Hematopoietic multipotent progenitor cell treated with erythropoietin and hydrocortisone succinate and interleukin-3 and kit ligand, for 8 days (in vitro differentiated cells): Measurements from ENCODE around the gene PMVK.
"Not testable (repeated sequence)": the region's sequence is repeated elsewhere in the genome, so short reads cannot be mapped to it uniquely, and the experiment has no call there.

Experiments
- DNase-seq: peaks from one replicate; pipeline ENCODE4 v3.0.0-alpha.2; 2015

The PMVK gene

DNA sequence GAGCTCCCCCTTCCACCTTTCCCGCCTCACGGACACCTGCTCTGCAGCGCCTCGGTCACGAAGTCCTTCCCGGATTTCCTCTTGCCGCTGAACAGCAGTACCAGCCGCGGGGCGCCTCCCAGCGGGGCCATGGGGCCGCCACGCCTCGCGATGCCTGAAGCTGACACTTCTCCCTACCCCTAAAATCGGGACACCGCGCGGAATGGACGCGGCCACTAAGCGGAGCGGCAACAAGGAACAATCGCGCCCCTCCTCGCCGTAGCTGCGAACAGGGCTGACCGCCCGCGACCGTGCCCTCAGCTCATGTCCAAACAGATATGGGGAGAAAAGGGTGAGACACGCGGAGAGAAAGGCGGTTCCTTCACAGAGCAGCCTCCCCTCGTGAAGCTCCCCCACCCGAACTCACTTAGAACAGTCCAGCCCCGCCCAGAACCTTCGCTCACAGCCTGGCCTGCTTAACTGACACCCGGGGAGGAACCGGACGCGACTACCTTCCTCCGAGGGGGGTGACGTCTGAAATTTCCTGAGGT lies at the start of gene PMVK:
Gene PMVK, minus strand, starts transcription at position 165 of the 530 bp plus-strand sequence. Its CDS starts 34 bp downstream, at position 131.
- DNase-seq, result peak; percentile 97

DNA sequence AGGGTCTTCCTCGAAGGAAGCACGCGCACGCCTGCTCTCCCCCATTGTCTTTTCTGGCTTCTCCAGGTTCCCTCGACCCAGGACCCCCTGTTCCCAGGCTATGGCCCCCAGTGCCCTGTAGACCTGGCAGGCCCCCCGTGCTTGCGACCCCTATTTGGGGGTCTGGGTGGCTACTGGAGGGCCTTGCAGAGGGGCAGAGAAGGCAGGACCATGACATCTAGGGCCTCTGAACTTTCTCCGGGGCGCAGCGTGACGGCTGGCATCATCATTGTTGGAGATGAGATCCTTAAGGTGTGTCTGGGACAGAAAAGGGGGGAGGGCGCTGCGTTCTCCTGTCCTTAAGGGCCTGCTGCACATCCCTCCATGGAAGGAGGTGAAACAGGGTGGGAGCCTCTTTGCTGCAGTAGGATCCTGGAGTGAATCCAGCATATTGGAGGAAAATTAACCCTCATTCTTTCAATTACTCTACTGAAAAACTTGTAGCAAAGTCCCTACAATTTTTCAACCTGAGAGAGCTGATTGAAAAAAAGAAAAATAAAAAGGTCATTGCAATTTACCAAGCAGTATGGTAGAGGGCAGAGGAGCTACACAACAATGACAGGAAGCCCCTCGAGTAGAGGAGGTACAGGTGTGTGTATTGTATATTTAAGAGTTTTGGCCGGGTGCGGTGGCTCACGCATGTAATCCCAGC lies 47.4 kb upstream of the PMVK start:
- no peak for DNase-seq

DNA sequence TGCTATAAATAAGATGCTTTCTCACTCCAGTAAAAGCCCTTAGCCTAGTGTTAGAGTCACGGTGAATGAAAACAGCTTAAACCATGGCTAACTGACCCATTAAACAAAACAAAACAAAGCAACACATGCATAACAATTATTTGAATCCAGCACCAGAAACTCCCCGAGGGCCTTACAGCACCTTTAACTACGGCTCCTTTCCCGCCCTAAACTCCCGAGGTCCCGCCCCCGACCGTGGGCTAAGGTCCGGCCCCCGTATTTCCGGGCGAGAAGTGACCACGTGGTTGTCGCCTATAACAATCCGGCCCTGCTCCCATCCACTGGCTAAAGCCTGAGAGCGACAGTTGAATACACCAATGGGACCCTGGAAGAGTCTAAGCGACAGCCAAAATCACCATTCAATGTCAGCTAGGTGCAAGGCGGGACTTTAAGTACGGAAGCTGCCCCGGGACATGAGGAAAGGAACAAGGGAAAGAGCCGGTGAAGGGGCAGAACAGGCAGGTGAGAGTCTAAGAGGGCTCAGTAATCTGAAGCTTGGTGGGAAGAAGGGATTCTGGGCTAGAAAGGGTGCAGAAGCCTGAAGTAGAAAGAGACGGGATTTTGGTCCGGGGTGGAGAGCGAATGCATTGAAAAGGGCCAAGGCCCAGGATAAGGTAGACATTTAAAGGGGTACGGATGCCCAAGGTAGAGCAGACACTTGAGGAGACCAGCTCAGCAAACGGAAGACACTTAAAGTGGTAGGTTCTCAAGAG lies 46.6 kb upstream of the PMVK start, which contains the start of gene FLAD1:
Gene FLAD1, plus strand, starts transcription at position 448 of the 752 bp plus-strand sequence. CDS start 351 bp downstream, outside the sequence.
- peak; percentile 100 for DNase-seq

DNA sequence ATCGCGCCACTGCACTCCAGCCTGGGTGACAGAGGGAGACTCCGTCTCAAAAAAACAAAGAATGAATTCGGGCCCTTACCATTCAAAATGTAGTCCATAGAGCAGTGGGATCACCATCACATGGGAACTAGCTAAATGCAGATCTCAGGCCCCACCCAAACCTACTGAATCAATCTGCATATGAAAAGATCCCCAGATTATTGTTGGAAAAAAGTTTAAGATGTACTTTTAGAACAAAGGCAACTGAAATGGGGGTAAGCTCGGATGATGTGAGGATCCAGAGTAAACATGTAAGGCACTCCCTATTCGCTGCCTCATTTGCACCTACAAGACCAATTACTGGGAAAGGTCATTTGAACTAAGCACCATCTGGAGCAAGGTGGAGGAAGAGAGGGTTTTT lies 45.8 kb upstream of the PMVK start:
- DNase-seq, result peak; percentile 33

DNA sequence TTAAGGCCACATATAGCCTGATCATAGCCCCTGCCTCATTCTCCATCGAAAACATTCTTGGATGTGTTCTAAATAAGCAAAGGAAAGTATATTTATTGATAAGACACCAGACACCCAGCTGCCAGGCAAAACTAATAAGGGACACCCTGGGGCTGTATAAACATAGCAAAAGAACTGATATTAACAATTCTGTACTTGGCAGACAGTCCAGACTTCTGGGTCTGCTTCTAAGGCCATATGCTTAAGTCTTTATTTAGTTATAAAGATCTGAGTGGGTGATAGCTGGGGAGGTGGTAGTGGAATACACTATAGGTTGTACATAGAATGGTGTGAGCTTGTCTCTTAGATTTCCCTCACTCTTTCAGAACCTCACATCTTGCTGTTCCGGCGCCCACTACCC lies 41.8 kb upstream of the PMVK start:
- DNase-seq, result no peak

DNA sequence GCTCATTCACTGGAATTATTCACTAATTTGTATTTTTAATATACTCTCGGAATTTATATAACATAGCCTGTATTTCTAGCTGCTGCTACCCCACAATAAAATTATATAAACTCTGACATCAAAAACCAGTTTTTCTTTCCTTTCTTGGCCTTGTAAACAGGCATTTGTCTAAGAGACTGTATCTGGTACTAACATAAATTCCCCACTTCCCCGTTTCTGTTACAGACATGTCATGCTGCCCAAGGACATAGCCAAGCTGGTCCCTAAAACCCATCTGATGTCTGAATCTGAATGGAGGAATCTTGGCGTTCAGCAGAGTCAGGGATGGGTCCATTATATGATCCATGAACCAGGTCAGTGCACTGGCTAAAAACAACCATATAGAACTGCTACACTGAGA lies 41.2 kb upstream of the PMVK start:
- not testable (repeated sequence) for DNase-seq

DNA sequence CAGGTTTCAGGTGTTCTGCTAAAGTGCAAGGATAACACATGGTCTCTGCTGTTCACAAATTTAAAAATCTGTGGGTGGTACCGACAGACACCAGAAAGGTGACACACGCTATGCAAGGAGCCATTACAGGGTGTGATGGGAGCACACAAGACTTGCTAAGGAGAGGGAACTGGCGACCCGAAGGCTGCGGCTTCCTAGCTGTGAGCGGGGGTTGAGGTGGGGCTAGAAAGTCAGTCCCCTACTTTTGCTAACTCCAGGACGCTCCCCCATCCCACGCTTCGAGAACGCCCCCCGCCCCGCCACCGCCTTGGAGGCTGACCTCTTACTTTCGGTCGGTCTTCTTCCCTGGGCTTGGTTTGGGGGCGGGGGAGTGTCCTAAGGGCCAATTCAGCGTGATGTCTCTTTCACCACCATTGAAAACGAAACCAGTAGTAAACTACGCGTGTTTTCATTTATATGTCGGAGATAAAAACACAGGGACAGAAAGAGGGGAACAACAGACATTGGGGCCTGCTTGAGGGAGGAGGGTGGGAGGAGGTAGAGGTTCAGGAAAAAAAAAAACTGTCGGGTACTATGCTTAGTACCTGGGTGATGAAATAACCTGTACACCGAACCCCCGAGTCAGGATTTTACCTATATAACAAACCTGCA lies 39.0 kb upstream of the PMVK start:
- DNase-seq, result peak; percentile 52

DNA sequence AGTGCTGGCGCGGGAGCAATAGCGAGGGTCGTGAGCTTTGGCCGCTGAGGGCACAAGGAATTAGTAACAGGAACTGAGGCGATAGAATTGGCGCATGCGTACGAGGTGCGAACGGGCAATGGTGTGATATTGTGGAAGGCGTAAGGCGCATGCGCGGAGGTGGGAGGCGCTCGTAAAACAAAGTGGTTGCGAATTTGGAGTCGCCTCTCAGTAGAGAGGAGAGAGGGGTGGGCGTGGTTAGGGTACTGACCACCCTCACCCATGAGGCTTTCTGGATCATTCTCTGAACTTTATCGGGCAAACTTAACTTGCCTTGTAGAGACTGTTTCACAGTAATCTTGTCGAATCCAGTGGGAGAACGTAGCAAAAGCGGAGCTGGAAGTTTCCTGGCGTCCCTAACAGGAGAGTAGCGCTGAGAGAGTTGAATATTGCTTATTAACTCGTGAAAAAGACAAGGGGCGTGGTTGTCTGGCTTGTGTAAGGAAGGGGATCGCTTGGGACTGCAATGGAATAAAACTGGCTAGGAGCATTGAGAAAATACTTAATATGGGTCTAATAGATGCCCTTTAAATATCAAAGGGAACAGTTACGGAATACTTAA lies 38.4 kb upstream of the PMVK start:
- DNase-seq, result peak; percentile 99

DNA sequence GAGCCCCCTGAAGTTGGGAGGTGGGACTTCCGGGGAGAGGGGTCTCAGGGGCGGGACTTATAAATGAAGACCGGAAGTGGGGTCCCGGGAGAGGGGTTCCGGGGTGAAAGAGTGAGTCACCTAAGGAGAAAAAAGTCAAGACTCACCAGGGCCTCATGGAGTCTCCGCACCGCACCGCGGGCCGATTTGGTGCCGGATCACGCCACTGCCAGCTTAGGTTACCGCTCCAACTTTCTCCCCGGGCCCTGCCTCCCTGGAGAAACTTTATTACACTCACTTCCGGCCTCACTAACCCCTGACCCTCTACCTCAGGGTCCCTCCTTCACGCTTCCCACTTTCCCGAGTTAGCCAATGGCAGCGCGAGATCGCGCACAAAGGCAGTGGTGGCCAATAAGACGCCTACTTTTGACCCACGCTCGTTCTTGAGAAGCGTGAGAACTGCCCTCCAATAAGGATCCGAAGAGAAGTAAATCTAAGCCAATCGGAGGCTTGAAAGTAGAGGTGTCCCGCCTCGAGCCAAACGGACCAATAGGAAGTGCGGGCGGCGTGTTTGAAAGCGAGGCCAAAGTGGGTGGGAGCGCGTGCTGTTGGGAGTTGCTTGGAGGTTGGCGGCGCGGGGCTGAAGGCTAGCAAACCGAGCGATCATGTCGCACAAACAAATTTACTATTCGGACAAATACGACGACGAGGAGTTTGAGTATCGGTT lies 37.7 kb upstream of the PMVK start, which contains the start of gene CKS1B:
Gene CKS1B, plus strand, starts transcription at position 580 of the 706 bp plus-strand sequence. Its CDS starts 65 bp downstream, at position 645.
- peak; percentile 100 for DNase-seq

DNA sequence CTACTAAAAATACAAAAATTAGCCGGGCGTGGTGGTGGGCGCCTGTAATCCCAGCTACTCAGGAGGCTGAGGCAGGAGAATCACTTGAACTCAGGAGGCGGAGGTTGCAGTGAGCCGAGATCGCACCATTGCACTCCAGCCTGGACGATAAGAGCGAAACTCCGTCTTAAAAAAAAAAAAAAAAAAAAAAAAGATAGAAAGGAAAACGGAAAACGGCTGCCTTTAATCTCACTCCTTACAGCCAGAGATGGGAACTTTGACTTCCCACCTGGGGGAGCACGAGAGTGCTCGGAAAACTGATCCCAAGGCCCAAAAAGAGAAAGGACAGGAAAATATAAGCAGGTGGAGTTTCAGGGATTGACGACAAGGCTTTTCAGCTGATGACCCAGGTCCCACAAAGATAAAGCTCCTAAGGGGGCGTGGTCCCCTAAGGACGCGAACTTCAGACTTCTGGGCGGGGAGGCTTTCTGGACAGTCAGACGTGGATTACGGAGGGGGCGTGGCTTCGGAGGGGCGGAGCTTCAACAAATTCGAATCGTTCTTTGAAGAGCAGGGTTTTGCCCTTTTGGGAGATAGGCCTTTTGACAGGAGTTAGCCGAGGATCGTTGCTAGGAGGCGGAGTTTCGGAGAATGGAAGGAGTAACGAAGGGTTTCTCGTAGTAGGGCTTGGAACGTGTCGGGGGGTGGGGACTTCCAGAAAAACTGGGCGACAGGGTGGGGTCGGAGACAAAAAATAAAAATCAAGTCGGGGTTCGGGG lies 37.0 kb upstream of the PMVK start:
- DNase-seq, result peak; percentile 99

DNA sequence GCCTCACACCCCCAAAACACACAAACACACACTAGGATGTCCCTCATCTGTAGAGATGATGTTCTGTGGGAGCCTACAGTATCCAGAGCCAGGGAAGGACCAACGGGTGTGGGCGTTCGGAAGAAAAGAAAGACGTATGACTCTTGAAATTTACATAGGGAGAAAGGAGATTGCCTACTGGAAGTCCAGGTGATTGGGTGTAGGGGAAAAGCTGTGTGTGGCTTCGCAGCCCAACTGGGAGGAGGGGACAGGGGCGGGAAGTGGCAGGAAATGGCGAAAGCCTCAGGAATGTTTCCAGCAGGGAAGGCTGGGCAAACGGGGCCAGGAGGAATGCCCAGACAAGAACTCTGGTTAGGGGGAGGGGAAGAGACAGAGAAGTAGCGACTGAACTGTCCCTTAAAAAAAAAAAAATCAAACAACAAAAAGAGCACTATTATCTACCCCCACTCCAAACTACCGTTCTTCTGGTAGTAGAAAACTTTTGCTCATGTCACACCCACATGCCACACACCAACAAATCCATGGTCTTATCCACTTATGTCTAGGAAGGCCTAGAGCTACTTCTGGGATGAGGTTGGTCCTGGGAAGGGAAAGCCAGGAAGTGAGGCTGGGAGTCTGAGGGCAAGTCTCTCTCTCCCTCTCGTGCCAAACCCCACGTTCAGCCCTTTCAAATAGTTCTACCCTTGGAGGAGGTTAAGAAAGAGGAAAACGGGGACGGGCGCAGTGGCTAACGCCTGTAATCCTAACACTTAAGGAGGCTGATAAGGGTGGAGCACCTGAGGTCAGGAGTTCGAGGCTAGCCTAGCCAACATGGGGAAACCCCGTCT lies 36.2 kb upstream of the PMVK start:
- peak; percentile 43 for DNase-seq

DNA sequence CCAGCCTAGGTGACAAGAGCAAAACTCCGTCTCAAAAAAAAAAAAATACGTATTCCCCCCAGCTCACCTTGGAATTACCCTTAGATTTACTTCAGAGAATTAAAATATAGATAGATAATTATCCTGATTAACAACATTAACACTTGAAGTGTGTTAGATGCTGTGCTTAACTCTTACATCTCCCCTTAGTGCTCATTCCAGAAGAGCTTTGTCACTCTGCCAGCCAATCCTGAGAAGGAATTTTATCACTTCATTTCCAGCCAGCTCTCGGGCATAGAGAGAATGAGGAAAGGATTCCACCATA lies 35.6 kb upstream of the PMVK start:
- no peak for DNase-seq

DNA sequence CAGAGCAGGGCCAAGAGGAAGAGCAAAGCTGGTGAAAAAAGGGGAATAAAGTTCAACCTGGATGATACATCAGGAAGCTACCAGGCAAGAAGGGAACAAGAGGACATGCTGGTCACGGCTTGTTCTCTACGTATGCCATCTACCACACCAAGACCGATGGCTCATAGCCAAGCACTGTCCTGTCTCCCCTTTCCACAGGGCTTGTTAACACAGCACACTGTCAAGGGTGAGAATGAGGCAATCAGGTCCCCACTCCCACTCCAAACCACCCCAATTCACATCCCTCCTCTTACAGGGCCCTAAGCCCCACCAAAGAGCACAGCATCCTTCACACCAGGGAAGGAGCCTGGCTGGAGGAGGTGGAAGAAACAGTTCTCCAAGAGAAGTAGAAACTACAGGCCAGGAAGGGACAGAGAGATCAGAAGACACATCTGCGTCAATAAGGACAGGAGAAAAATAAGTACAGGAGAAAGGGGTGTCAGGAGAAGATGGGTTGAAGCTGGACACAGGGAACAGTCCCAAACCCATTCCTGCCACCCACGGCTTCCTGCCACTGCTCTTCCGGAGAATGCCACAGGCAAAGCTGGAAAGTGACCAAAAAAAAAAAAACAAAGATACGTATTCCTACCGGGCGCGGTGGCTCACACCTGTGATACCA lies 35.0 kb upstream of the PMVK start:
- DNase-seq, result no peak

DNA sequence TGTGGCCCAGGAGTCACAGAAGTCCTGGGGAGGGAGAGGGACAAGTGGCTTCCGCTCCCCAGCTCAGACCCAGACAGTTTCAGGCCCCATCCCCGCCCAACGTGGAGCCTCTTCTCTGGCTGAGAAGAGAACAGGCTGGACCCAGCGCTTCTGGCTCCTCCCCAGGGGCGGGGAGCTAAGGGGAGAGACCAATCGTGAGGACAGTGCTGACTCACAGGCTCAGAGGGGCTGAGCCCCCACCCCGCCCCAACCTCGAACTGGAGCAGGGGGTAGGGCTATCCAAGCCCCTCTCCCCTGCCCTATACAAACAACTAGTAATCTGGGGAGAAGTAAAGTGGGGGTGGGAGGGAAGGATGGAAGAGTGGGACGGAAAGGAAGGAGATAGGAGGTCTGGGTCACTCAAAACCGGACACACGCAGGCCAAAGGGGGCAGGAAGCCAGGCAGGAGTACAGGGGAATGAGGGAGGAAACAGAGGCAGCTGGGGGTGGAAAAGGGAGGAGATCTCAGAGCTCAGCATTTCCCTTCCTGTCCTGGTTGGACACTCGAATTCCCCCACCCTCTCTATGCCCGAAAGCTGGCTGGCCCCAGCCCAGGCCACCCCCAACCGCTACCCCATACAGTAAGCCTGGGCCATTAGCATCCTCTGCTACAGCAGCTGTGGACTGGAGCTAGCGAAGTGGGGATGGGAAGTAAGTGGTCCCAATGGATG lies 34.3 kb upstream of the PMVK start, which contains the start of gene SHC1:
Gene SHC1, minus strand, starts transcription at position 117 of the 710 bp plus-strand sequence. CDS start 221 bp downstream, outside the sequence.
- DNase-seq, result peak; percentile 93

DNA sequence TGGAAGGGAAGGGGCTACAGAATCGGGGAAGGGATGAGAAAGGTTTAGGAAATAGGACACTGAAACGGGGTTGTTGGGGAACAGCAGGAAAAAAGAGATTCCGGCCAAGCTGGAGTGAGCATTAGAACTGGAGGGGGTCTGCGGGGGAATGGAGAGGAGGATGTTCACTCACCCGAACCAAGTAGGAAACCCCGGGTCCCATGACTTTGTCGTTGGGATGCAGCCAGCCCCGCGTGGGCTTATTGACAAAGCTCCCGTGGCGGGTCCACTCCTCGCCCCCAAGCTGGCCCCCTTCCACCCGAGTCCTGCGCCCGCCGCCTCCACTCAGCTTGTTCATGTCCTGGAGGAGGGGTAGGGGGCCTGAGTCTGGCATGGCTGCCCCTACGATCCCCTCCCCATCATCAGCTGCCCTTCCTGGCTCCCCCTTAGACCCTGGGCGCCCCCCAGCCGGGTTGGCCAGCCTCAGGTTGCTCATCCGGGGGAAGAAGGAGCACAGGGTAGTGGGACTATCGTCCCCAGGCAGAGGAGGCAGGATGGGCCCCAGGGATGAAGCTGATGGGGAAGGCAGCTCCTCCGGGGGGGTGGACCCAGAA lies 33.4 kb upstream of the PMVK start:
- no peak for DNase-seq

DNA sequence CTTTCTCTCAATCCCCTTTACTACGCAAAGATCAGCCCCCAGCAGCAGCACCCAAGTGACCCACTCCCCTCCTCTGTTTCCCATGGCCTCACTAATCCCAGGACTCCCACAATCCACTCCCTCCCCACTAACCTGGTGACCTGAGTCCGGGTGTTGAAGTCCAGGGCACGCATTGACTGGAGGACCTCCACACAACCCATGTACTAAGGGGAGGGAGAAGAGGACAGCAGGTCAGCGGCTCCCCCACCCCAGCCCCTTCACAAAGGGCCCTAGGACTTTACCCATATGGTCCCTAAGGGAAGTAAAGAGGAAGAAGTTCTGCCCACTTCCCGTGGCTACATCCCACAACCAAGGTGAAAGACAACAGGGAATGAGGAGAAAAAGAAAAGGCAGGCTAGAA lies 32.7 kb upstream of the PMVK start:
- DNase-seq, result no peak

DNA sequence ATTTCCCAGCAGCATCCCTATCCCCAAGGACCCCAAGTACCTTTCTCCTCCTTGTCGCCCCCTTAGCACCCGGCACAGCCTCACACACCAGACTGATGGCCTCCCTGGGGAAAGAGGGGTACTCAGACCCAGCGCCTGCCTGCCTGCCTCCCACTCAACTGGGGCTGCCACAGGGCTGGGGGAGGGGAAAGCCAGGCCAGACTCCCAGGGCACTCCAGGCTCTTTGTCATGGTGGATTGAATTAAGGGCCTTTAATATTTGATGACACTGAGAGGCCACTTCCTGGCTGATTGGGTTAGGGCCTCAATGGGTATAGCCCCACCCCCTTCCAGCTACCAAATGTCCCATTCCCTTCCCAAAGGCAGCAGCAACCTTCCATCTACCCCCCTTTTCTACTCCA lies 32.2 kb upstream of the PMVK start:
- no peak for DNase-seq

DNA sequence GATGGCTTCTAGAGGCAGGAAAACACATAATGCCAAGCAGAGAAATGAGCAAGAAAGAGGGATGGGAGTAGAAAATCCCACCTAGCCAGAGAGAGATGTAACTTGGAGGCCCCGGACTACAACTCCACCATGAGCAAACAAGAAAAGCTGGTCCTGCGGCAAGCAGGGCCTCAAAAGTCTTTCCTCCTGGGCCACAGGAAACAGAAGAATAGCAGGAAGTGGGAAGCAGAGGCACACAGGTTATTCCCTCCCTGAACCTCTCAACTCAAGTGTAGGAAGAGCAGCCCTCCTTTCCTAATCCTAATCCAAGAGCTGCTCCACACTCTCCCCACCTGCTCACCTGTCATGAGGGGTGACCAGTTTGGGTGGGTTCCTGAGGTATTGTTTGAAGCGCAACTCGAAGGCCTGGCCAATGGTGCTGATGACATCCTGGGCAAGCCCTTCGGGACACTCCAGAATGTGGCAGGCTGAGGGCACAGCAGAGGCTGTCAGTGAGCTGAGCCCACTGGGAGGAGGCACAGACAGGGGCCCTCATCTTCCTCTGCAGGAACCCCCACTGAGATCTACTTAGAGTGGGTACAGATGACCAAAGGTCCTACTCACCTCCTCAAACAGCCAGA lies 30.9 kb upstream of the PMVK start:
- DNase-seq, result no peak

DNA sequence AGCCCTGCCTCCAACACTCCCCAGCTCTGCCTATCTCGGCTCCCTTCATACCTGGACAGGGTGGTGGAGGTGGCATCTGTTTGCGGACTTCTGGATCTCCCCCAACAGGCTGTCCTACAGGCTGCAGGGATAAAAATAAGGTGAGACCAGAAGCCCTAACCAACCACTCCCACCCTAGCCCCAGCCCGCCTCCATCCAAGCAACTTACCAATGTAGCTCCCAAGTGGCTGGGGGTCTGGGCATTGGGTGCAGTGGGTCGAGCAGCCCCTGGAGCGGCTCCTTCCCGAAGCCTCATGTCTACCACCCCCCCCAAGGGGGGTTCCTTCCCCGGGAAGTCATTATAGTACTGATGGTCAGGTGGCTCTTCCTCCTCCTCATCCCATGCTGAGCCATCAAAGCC lies 29.6 kb upstream of the PMVK start:
- DNase-seq, result no peak
